ENCODE results near the gene TYMS. TPM values are rescaled to one million over a fixed set of nuclear protein-coding genes. Genes with fewer than 3 reads are reported as not detected.

TYMS gene
- polyA plus RNA-seq (2012; ENCODE audit: low read depth, missing spikeins), result 210 TPM

DNA sequence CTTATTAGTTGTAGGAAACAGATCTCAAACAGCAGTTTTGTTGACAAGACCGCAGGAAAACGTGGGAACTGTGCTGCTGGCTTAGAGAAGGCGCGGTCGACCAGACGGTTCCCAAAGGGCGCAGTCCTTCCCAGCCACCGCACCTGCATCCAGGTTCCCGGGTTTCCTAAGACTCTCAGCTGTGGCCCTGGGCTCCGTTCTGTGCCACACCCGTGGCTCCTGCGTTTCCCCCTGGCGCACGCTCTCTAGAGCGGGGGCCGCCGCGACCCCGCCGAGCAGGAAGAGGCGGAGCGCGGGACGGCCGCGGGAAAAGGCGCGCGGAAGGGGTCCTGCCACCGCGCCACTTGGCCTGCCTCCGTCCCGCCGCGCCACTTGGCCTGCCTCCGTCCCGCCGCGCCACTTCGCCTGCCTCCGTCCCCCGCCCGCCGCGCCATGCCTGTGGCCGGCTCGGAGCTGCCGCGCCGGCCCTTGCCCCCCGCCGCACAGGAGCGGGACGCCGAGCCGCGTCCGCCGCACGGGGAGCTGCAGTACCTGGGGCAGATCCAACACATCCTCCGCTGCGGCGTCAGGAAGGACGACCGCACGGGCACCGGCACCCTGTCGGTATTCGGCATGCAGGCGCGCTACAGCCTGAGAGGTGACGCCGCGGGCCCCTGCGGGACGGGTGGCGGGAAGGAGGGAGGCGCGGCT, at the start of gene TYMS:
Gene TYMS, plus strand, starts transcription at position 343 of the 690 bp plus-strand sequence. Its CDS starts 90 bp downstream, at position 433.
- peak; percentile 56 for DNase-seq (ENCODE audit: insufficient read length, low spot score)
- FAIRE-seq, result peak; percentile 58
- peak; percentile 27; the same call in 1 of the 2 replicates for TF ChIP-seq POLR2A (IDR thresholded peaks at IDR 0.05; ENCODE audit: low read depth, low read length)
- TF ChIP-seq SPI1 (IDR thresholded peaks at IDR 0.05; ENCODE audit: low read depth, low read length), result no peak
- no peak; the same call in 1 of the 2 replicates for TF ChIP-seq POLR2AphosphoS5 (IDR thresholded peaks at IDR 0.05; ENCODE audit: low read depth, low read length)
- no peak for TF ChIP-seq PAX5 (IDR thresholded peaks at IDR 0.05; ENCODE audit: insufficient read depth, low read length, severe bottlenecking)
- no peak for TF ChIP-seq TAF1 (IDR thresholded peaks at IDR 0.05; ENCODE audit: low read depth, low read length)
- TF ChIP-seq POU2F2 (IDR thresholded peaks at IDR 0.05; ENCODE audit: low read depth, low read length), result peak; percentile 47; the same call in 1 of the 2 replicates

DNA sequence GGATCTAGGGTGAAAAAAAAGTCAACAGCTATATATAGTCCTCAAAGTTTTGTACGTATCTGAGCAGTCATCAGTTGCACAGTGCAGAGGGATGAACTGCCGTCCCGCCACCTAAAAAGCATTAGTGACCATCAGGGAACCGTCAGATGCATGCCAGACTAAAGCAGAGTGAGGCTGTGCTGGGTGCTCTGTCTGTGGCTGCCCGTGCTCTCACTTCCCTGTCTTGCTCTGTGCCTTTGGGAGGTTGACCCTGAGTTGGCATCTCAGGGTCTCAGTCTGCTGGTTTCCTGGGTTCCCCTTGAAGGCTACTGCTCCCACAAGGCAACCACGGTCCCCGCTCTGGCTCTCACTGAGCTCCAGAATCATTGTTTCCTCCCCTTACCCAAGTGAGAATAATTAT, 49.5 kb upstream of the TYMS start:
- FAIRE-seq, result no peak

DNA sequence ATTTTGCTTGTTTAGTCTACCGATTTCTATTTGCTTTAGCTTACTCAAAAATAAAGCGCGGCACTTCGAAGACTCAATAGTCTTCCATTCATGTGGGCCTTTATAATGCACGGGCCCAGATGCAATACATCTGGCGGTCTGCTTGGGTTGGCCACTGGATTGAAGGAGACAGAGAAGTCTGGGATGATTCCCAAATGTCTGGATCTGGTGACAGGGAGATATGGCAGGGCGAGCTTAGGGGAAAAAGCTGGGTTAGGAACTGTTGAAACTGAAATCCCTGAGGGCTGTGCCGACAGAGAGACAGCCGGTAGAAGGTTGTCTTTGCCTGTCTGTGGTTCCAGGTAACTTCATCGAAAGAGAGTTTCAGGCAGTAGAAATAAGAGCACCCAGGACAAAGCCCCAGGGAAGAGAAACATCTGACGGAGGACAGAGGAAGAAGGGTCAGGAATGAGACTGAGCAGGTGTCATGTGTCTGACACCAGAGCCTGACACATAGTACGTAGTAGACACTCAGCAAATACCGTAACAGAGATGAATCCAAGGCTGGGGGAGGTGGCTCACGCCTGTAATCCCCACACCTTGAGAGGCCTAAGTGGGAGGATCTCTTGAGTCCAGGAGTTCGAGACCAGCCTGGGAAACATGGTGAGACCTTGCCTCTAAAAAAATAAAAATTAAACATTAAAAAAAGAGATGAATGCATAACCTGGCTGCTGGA, 47.1 kb upstream of the TYMS start:
- TF ChIP-seq PAX5 (IDR thresholded peaks at IDR 0.05; ENCODE audit: insufficient read depth, low read length, severe bottlenecking), result no peak
- FAIRE-seq, result no peak
- DNase-seq (ENCODE audit: insufficient read length, low spot score), result no peak

More for the DNA sequence above, 49.5 kb upstream of the TYMS start:
- TF ChIP-seq SPI1 (IDR thresholded peaks at IDR 0.05; ENCODE audit: low read depth, low read length) (no peak), TAF1 (IDR thresholded peaks at IDR 0.05; ENCODE audit: low read depth, low read length) (no peak), PAX5 (IDR thresholded peaks at IDR 0.05; ENCODE audit: insufficient read depth, low read length, severe bottlenecking) (no peak), POLR2A (IDR thresholded peaks at IDR 0.05; ENCODE audit: low read depth, low read length) (no peak), POLR2AphosphoS5 (IDR thresholded peaks at IDR 0.05; ENCODE audit: low read depth, low read length) (no peak), POU2F2 (IDR thresholded peaks at IDR 0.05; ENCODE audit: low read depth, low read length) (no peak)
- DNase-seq (ENCODE audit: insufficient read length, low spot score), result no peak

DNA sequence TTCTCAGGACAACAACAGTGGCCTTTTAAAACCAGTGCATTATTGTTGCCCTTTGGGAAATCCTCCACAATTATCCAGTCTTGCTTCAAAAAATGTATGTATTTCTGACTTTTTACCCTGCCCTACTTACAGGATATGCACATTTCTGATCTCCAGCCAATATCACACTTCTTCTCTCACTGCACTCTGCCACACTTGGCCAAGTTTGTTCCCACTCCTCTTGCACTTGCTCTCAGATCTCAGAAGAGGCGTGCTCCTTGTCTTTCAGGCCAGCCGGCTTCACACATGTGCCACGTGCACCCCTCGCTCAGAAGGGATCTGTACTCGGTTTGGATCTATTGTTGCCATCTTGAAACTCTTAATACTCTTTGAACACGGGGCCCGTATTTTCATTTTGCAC, 45.3 kb upstream of the TYMS start:
- FAIRE-seq (no peak), DNase-seq (ENCODE audit: insufficient read length, low spot score) (no peak)
- TF ChIP-seq POLR2A (IDR thresholded peaks at IDR 0.05; ENCODE audit: low read depth, low read length) (no peak), SPI1 (IDR thresholded peaks at IDR 0.05; ENCODE audit: low read depth, low read length) (no peak), PAX5 (IDR thresholded peaks at IDR 0.05; ENCODE audit: insufficient read depth, low read length, severe bottlenecking) (no peak), POU2F2 (IDR thresholded peaks at IDR 0.05; ENCODE audit: low read depth, low read length) (no peak), TAF1 (IDR thresholded peaks at IDR 0.05; ENCODE audit: low read depth, low read length) (no peak), POLR2AphosphoS5 (IDR thresholded peaks at IDR 0.05; ENCODE audit: low read depth, low read length) (no peak)

DNA sequence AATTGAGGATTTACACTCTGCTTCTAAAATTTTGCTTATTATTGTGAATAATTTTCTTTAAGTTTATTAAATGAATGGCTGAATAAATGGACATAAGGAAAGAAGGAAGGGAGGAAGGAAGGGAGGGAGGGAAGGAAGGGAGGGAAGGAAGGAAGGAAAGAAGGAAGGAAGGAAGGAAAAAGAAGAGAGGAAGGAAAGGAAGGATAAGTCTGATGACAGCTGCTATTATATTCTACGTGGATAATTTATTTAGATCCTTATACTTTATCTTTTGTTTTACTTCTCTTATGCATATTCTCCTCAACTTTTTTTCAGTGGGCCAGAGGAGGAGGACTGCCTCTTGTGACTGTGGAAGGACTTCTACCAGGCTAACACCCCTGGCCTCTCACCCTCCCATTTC, 43.3 kb upstream of the TYMS start:
- no peak for DNase-seq (ENCODE audit: insufficient read length, low spot score)
- no peak for TF ChIP-seq POLR2AphosphoS5 (IDR thresholded peaks at IDR 0.05; ENCODE audit: low read depth, low read length)
- TF ChIP-seq PAX5 (IDR thresholded peaks at IDR 0.05; ENCODE audit: insufficient read depth, low read length, severe bottlenecking), result no peak
- no peak for TF ChIP-seq SPI1 (IDR thresholded peaks at IDR 0.05; ENCODE audit: low read depth, low read length)
- TF ChIP-seq POLR2A (IDR thresholded peaks at IDR 0.05; ENCODE audit: low read depth, low read length), result no peak
- no peak for FAIRE-seq

DNA sequence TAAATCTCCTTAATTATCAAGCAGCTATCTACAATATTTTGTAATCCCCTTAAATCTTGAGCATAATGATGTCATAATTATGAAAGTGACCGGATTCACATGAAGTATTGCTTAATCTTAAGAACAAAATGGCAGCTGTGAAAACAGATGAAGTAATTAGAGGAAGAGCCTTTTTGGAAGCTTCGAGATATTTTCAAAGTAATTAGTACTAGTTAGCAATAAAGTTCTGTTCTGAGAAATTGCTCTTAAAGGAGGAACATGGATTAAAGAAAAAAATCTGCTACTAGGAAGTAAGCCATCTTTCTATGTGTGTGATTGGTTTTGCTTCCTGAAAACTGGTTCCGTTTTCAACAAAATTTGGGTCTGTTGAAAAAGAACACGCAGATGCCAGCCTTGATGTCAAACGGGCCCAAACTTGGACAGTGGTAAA, 42.3 kb upstream of the TYMS start:
- no peak for DNase-seq (ENCODE audit: insufficient read length, low spot score)
- no peak for FAIRE-seq
- TF ChIP-seq PAX5 (IDR thresholded peaks at IDR 0.05; ENCODE audit: insufficient read depth, low read length, severe bottlenecking) (no peak), POLR2AphosphoS5 (IDR thresholded peaks at IDR 0.05; ENCODE audit: low read depth, low read length) (no peak), POU2F2 (IDR thresholded peaks at IDR 0.05; ENCODE audit: low read depth, low read length) (no peak), POLR2A (IDR thresholded peaks at IDR 0.05; ENCODE audit: low read depth, low read length) (no peak), TAF1 (IDR thresholded peaks at IDR 0.05; ENCODE audit: low read depth, low read length) (no peak), SPI1 (IDR thresholded peaks at IDR 0.05; ENCODE audit: low read depth, low read length) (no peak)

DNA sequence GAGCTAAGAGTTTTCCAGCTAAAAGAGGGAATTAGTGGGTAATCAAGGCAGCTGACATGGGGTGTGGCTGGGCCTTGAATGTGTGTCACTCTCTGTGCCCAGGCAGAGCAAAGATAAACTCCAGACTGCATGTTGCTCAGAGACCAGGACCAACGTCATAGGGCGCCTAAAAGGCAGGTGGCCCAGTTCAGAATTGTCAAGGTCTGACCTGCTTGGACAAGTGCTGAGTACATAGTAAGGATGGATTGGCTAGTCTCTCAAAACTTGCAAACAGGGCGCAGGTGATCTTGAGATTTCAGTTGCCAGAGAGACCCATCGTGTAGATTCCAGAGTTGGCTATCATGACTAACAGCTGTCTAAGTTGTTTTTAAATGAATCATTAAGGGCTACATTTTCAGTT, 41.7 kb upstream of the TYMS start:
- no peak for DNase-seq (ENCODE audit: insufficient read length, low spot score)
- TF ChIP-seq TAF1 (IDR thresholded peaks at IDR 0.05; ENCODE audit: low read depth, low read length), result no peak
- TF ChIP-seq POLR2A (IDR thresholded peaks at IDR 0.05; ENCODE audit: low read depth, low read length), result no peak
- TF ChIP-seq PAX5 (IDR thresholded peaks at IDR 0.05; ENCODE audit: insufficient read depth, low read length, severe bottlenecking), result no peak
- no peak for TF ChIP-seq POLR2AphosphoS5 (IDR thresholded peaks at IDR 0.05; ENCODE audit: low read depth, low read length)
- TF ChIP-seq SPI1 (IDR thresholded peaks at IDR 0.05; ENCODE audit: low read depth, low read length), result no peak
- no peak for TF ChIP-seq POU2F2 (IDR thresholded peaks at IDR 0.05; ENCODE audit: low read depth, low read length)
- no peak for FAIRE-seq

DNA sequence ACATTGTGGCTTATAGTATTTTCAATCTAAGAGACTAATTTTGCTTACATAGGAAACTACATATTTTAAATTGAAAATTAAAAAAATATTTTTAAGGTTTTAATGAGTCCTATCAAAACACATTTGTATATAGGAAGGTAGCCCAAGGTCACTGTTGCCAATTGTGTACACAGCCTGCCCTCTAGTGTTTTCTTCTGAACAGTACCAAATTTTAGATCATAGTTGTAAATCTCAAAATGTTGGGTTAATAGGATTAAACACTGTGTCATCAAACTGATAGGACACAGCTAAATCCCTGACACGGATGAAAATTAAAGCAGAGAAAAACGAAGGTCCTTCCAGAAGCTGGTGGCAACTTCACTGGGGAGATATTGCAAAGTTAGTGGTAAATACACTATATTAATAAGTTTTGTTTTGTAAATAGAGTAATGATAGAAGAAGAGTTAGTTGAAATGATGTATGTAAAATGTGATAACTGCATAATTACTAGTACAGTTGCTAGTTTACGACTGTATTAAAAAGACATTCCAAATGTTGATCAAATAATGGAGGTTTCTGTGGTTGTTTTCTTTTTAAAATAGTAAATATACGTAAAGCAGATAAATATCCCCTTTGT, 41.0 kb upstream of the TYMS start:
- FAIRE-seq (no peak), DNase-seq (ENCODE audit: insufficient read length, low spot score) (no peak)

DNA sequence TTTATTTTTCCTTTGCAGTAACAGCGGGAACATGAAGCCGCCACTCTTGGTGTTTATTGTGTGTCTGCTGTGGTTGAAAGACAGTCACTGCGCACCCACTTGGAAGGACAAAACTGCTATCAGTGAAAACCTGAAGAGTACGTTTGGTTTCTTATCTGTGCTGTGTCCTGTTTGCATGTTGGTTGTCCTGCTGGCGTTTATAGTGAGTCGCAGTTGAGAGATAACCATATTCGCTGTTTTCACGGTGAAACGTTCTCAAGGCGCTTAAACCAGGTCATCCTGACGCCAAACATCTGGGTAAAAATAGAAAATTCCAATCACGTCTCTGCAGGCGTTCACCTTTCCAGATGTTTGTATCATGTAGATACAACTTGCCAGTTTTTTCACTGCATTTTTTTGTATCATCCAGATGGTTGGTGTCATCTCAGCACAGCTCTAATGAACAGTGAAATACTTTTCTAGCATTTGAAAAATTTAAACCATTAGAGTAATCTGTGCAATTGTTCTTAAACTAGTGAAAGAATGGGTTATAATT, 39.4 kb upstream of the TYMS start:
- no peak for FAIRE-seq
- TF ChIP-seq PAX5 (IDR thresholded peaks at IDR 0.05; ENCODE audit: insufficient read depth, low read length, severe bottlenecking), result no peak
- TF ChIP-seq POLR2AphosphoS5 (IDR thresholded peaks at IDR 0.05; ENCODE audit: low read depth, low read length), result no peak
- TF ChIP-seq TAF1 (IDR thresholded peaks at IDR 0.05; ENCODE audit: low read depth, low read length), result no peak
- TF ChIP-seq SPI1 (IDR thresholded peaks at IDR 0.05; ENCODE audit: low read depth, low read length), result no peak
- TF ChIP-seq POU2F2 (IDR thresholded peaks at IDR 0.05; ENCODE audit: low read depth, low read length), result no peak
- no peak for TF ChIP-seq POLR2A (IDR thresholded peaks at IDR 0.05; ENCODE audit: low read depth, low read length)
- no peak for DNase-seq (ENCODE audit: insufficient read length, low spot score)

More for the DNA sequence above, 41.0 kb upstream of the TYMS start:
- no peak for TF ChIP-seq SPI1 (IDR thresholded peaks at IDR 0.05; ENCODE audit: low read depth, low read length)
- TF ChIP-seq TAF1 (IDR thresholded peaks at IDR 0.05; ENCODE audit: low read depth, low read length), result no peak
- TF ChIP-seq POLR2AphosphoS5 (IDR thresholded peaks at IDR 0.05; ENCODE audit: low read depth, low read length), result no peak
- no peak for TF ChIP-seq POU2F2 (IDR thresholded peaks at IDR 0.05; ENCODE audit: low read depth, low read length)

All from GM12891 (cell line).